Activated naive CD4-positive, alpha-beta T cell treated with anti-CD3 and anti-CD28 coated beads for 36 hours (primary cell): Measurements from ENCODE around the gene SLC22A12. TPM values are rescaled to one million over a fixed set of nuclear protein-coding genes. Genes with fewer than 3 reads are reported as not detected.

Experiments
- CTCF ChIA-PET: fragments of 350-600 bp; sonication (Branson Sonifier 250); formaldehyde crosslinking; loops from one replicate; lab custom pipeline; 2021; ENCODE audit warnings: antibody characterized with exemption; lab: Charles Lee
- DNase-seq: peaks from one replicate; pipeline ENCODE4 v3.0.0-alpha.2; 2020
- H3K27ac Mint-ChIP-seq: one replicate; pipeline ENCODE4 v1.8.0; 2021; ENCODE audit warnings: mild to moderate bottlenecking, mixed read lengths
- H3K27me3 Mint-ChIP-seq: one replicate; pipeline ENCODE4 v1.8.0; 2021; ENCODE audit warnings: low read depth, mixed read lengths
- H3K36me3 Mint-ChIP-seq: one replicate; pipeline ENCODE4 v1.8.0; 2021; ENCODE audit warnings: low read depth, mixed read lengths
- H3K4me1 Mint-ChIP-seq: one replicate; pipeline ENCODE4 v1.8.0; 2021; ENCODE audit warnings: low read depth, mixed read lengths
- H3K4me3 Mint-ChIP-seq: one replicate; pipeline ENCODE4 v1.8.0; 2021; ENCODE audit warnings: mild to moderate bottlenecking, moderate library complexity, mixed read lengths
- H3K9me3 Mint-ChIP-seq: one replicate; pipeline ENCODE4 v1.8.0; 2021; ENCODE audit warnings: mixed read lengths
- intact Hi-C: fragments of 100-400 bp; cut with micrococcal nuclease; formaldehyde crosslinking; loops from one replicate; pipeline ENCODE4 v1.15.1; 2023
- total RNA-seq, 2 experiments: library from RNA; stranded (reverse); gene quantifications; one replicate each; pipeline ENCODE4 v1.2.3, GENCODE V29; 2021

The SLC22A12 gene
- not detected for total RNA-seq

DNA sequence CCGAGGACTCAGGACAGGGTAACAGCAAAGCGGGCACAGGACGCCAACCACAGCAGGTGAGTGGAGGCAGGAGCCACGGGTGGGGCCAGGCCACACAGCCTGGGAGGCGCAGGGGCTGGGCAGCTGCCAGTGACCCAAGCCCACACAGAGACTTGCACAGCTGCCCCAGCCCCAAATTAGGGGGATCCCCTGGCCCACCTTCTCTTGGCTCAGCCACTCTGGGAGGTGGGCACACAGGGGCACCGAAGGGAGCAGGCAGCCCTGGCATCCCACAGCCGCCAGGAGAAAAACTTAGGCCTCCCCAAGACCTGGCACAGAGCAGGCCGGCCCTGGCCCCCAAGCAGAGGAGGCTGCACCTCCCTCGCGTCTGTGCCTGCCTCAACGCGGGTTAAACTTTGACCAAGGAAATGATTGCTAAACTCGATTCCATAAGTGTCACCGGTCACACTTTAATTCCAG lies at the start of gene SLC22A12:
TSS of gene SLC22A12 (plus strand) at position 458 of the 459 bp plus-strand sequence. CDS start 337 bp downstream, outside the sequence.
- CTCF ChIA-PET: no interaction called here
- H3K36me3 Mint-ChIP-seq: no peaks in the 10 kb centered on the region
- intact Hi-C loops: no loop called here
- peaks cover 18% of the 10 kb centered on the region for H3K9me3 Mint-ChIP-seq
- H3K27me3 Mint-ChIP-seq: no peaks in the 10 kb centered on the region
- H3K4me1 Mint-ChIP-seq: no peaks in the 10 kb centered on the region
- no peak within 1 kb of the TSS for H3K27ac Mint-ChIP-seq
- H3K4me3 Mint-ChIP-seq: no peak within 1 kb of the TSS
- DNase-seq: no peak

DNA sequence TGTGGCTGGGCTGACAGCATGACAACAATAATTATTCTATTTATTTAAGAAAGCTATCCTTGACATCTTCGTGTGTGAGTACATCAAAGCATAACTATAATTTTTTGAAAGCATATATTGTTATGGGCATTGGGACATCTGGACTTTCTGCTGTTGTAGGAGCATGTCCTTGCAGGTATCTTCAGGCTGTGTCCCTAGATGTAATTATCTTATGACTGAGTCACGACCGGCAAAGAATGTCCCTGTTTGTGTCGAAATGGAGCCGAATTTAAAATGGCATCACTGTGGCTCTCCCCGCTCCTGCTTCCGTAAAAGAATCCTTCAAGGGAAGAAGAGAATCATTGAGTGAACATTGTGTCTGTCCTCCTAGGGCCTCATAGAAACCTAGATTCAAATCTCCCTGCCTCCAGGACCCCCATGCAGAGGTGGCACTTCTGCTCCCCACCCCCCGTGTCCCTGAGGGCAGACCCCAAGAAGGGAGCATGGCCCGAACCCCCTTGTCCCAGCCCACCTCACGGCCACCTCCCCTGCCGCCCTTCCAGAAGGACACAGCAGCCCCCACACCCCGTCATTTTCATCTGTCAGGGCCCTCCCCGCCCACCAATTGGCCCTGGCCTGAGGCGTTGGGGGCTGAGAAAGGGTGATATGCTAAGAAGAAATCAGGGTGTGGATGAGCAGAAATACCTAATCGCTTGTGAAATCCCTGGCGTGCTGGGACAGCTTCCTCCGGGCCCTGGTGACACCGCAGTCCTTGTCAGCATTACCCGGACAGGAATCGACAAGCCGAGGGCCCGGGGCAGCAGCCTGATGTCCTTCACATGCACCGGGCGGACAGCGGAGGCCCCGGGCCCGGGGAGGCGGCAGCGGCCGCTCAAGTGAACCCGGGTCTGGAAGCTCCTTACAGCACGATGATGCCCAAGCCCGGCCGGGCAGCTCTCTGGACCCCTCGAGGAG lies 48.6 kb upstream of the SLC22A12 start:
- Mint-ChIP-seq H3K27me3 (peaks cover 8% of the 10 kb centered on the region), H3K36me3 (no peaks in the 10 kb centered on the region), H3K4me3 (no peak overlapping the region), H3K4me1 (no peaks in the 10 kb centered on the region), H3K27ac (no peak overlapping the region), H3K9me3 (no peaks in the 10 kb centered on the region)
- intact Hi-C loops: no loop called here
- CTCF ChIA-PET: no interaction called here
- DNase-seq: no peak

DNA sequence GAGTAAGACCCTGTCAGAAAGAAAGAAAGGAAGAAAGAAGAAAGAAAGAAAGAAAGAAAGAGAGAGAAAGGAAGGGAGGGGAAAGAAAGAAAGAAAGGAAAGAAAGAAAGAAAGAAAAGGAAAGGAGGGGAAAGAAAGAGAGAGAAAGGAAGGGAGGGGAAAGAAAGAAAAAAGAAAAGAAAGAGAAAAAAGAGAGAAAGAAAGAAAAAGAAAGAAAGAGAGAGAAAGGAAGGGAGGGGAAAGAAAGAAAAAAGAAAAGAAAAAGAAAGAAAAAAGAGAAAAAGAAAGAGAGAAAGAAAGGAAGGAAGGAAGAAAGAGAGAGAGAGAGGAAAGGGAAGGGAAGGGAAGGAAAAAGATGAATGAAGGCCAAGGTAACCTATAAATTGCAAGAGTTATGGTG lies 47.2 kb upstream of the SLC22A12 start:
- Mint-ChIP-seq H3K9me3 (no peaks in the 10 kb centered on the region), H3K4me3 (no peak overlapping the region), H3K4me1 (no peaks in the 10 kb centered on the region), H3K36me3 (no peaks in the 10 kb centered on the region), H3K27ac (no peak overlapping the region), H3K27me3 (peaks cover 5% of the 10 kb centered on the region)
- DNase-seq: no peak
- intact Hi-C loops: no loop called here
- CTCF ChIA-PET: no interaction called here

DNA sequence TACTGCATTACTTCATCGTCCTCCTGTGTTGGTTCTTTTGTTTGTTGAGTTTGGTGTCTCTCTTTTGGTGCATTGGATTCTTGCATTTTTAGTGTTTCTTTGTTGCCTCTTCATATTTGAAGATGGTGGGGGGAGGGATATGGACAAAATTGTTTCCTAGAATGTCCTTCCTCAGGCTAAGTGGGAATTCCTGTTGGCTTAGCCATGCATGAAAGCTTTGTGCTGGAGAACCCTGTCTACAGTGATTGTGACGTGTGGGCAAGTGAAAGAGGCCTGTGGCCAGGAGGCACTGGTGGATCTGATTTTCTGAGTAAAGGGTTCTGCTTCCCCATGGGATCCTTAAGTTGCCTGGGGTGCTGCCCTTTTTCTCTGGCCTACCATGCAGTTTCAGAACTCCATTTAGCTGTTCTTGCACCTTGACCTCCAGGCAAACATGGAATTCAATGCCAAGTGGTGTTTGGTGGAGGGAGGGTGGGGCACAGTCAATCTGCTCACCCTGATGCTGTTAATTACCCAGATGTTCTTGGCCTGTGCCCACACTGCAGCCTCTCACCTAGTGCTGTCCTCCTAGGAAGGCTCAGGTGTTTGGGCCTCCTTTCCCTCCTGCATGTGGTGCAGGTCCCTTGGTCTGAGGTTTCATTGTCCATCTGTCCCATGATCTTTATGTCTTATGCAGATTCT lies 46.3 kb upstream of the SLC22A12 start:
- no peak overlapping the region for H3K27ac Mint-ChIP-seq
- no peaks in the 10 kb centered on the region for H3K9me3 Mint-ChIP-seq
- CTCF ChIA-PET: interaction anchor here (1.4 kb wide), 1 partner anchor 96 kb away, joined by 4 read pairs; no protein-coding TSS in a partner anchor
- H3K4me1 Mint-ChIP-seq: no peaks in the 10 kb centered on the region
- no peaks in the 10 kb centered on the region for H3K36me3 Mint-ChIP-seq
- no peak overlapping the region for H3K4me3 Mint-ChIP-seq
- intact Hi-C loops: no loop called here
- peaks cover 2% of the 10 kb centered on the region for H3K27me3 Mint-ChIP-seq
- no peak for DNase-seq

DNA sequence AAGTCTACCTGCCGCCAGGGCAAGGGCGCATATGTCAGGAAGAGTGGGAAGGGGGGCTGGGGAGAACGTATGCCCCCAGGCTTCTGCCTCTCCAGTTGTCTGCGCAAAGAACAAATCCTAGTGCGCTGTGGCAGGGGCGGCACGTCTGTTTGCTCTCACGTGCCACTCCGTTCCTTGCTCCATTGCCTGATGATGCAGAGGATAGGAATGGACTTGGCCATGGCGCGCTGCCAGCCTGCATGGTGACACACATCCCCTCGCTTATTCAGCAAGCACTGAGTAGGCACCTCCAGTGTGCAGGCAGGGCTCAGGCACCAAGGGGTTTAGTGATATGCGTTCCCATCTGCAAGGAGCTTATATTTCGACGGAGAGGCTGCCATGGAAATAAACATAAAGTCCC lies 45.4 kb upstream of the SLC22A12 start:
- H3K9me3 Mint-ChIP-seq: no peaks in the 10 kb centered on the region
- peaks cover under 1% of the 10 kb centered on the region for H3K27me3 Mint-ChIP-seq
- no peaks in the 10 kb centered on the region for H3K4me1 Mint-ChIP-seq
- intact Hi-C loops: no loop called here
- DNase-seq: no peak
- H3K27ac Mint-ChIP-seq: no peak overlapping the region
- H3K36me3 Mint-ChIP-seq: no peaks in the 10 kb centered on the region
- H3K4me3 Mint-ChIP-seq: no peak overlapping the region
- CTCF ChIA-PET: interaction anchor here (1.4 kb wide), 1 partner anchor 97 kb away, joined by 4 read pairs; no protein-coding TSS in a partner anchor

DNA sequence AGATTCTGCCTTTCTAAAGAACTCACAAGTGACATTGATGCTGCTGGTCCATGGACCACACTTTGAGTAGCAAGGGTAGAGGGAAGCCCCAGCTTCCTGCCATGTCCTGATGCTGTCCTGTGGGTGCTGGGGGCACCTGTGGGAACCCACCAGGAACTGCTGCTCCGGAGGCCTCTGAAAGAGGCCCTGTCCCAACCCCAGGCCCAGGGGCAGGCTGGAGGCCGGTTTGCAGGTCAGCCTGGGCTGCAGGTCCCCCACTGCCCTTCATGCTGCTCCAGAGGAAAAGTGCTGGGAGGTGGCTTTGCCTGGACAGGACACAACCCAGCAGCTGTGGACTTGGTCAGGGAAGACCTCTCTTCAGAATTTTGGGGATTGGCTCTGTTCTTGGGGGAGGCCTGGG lies 44.8 kb upstream of the SLC22A12 start:
- Mint-ChIP-seq H3K36me3 (no peaks in the 10 kb centered on the region), H3K9me3 (no peaks in the 10 kb centered on the region), H3K4me3 (no peak overlapping the region), H3K27me3 (no peaks in the 10 kb centered on the region), H3K27ac (no peak overlapping the region), H3K4me1 (no peaks in the 10 kb centered on the region)
- intact Hi-C loops: no loop called here
- DNase-seq: no peak
- CTCF ChIA-PET: interaction anchor here (1.4 kb wide), 1 partner anchor 97 kb away, joined by 4 read pairs; no protein-coding TSS in a partner anchor

DNA sequence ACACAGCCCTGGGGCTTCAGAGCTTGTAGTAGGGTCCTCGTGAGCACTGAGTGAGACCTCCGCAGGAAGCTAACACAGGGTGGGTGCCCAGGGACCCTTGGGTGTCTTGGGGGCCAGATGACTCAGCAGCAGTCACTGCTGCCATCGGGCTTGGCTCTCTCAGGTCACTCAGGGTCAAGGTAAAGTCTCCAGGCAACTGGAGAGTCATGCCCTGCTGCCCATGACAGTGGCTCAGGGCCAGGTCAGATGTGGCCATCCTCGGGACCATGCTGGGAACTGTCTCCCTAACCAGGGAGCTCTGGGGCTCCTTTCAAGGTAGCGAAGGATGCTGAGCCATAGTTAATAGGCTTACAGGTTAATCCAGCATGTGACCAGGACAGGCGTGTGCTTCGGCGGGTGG lies 44.4 kb upstream of the SLC22A12 start:
- intact Hi-C loops: no loop called here
- Mint-ChIP-seq H3K36me3 (no peaks in the 10 kb centered on the region), H3K4me1 (no peaks in the 10 kb centered on the region), H3K27ac (no peak overlapping the region), H3K9me3 (no peaks in the 10 kb centered on the region), H3K4me3 (no peak overlapping the region), H3K27me3 (no peaks in the 10 kb centered on the region)
- no peak for DNase-seq
- CTCF ChIA-PET: no interaction called here

DNA sequence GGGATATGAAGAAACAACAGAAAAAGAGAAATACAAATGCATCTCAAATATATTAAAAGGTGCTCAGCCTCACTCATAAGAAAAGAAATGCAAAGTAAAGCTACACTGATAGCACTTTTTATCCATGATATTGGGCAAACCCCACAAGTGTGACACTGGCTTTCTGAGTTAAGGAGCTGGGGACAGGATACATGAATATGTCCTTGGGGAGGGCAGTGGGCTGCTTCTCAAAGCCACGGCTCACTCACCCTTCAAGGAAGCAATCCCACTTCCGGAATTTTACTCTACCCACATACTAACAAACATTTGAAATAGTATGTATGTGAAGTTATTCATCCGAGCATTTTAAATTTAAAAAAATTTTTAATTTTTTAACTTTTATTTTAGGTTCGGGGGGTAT lies 41.1 kb upstream of the SLC22A12 start:
- no peak for DNase-seq
- H3K9me3 Mint-ChIP-seq: no peaks in the 10 kb centered on the region
- no peaks in the 10 kb centered on the region for H3K36me3 Mint-ChIP-seq
- CTCF ChIA-PET: interaction anchor here (1.7 kb wide), 1 partner anchor 101 kb away, joined by 6 read pairs; no protein-coding TSS in a partner anchor
- H3K27ac Mint-ChIP-seq: no peak overlapping the region
- H3K4me1 Mint-ChIP-seq: no peaks in the 10 kb centered on the region
- H3K27me3 Mint-ChIP-seq: no peaks in the 10 kb centered on the region
- H3K4me3 Mint-ChIP-seq: no peak overlapping the region
- intact Hi-C loops: no loop called here

DNA sequence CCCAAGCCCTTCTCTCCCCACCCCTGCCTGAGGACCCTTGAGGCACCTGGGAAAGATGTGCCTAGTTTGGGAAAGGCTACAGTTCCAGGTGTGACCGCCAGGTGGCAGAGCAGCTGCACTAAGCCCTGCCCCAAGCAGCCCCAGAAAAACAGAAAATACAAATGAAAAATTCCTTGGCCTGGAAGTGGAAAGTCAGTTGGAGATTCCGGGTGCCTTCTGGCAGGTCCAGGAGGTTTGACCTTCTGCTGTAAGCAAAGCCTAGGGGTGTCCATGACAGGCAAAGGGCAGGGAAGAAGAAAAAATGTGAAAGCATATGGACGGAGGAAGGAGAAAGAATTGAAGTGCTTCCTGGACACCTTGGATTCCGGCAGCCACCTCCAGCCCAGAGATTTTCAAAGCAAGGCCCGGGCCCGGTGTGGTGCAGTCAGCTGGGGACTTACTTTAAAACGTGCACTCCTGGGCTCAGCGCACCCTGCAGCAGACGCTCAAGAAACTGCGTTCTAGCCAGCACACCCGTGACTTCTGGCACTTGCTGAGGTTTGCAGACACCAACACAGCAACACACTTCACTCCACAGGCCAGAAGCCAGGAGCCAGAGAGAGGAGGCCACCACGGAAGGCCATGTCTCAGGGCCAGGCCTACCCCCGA lies 37.3 kb upstream of the SLC22A12 start:
- no peaks in the 10 kb centered on the region for H3K36me3 Mint-ChIP-seq
- CTCF ChIA-PET: interaction anchor here (0.6 to 1.0 kb wide), 4 partner anchors 22 to 104 kb away, joined by 3 to 7 read pairs (median 4); no protein-coding TSS in a partner anchor
- no peaks in the 10 kb centered on the region for H3K27me3 Mint-ChIP-seq
- H3K4me3 Mint-ChIP-seq: no peak overlapping the region
- H3K4me1 Mint-ChIP-seq: no peaks in the 10 kb centered on the region
- H3K27ac Mint-ChIP-seq: no peak overlapping the region
- no peaks in the 10 kb centered on the region for H3K9me3 Mint-ChIP-seq
- intact Hi-C loops: loop anchor here (1.0 kb wide), 2 partner anchors 96 to 100 kb away; no protein-coding TSS in a partner anchor
- DNase-seq: peak; percentile 64

DNA sequence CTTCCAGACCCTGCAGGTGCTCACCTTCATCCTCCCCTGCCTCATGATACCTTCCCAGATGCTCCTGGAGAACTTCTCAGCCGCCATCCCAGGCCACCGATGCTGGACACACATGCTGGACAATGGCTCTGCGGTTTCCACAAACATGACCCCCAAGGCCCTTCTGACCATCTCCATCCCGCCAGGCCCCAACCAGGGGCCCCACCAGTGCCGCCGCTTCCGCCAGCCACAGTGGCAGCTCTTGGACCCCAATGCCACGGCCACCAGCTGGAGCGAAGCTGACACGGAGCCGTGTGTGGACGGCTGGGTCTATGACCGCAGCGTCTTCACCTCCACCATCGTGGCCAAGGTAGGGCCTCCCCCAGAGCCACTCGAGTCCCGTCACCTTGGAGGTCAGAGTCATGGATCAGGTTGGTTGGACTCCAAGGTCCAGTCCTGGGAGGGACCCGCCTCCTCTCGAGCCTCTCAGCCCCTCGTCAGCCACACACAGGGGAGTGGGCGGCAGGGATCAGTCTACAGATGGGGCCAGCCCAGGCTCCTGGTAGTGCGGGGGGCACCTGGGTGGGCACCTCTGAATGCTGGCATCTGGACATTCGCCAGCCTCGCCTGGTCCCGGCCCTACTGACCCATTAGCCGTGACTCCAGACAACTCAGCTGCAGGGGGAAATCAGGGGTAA lies 34.8 kb upstream of the SLC22A12 start:
- H3K36me3 Mint-ChIP-seq: no peaks in the 10 kb centered on the region
- H3K9me3 Mint-ChIP-seq: no peaks in the 10 kb centered on the region
- H3K27ac Mint-ChIP-seq: no peak overlapping the region
- CTCF ChIA-PET: no interaction called here
- intact Hi-C loops: no loop called here
- no peak overlapping the region for H3K4me3 Mint-ChIP-seq
- H3K4me1 Mint-ChIP-seq: no peaks in the 10 kb centered on the region
- no peak for DNase-seq
- H3K27me3 Mint-ChIP-seq: no peaks in the 10 kb centered on the region

DNA sequence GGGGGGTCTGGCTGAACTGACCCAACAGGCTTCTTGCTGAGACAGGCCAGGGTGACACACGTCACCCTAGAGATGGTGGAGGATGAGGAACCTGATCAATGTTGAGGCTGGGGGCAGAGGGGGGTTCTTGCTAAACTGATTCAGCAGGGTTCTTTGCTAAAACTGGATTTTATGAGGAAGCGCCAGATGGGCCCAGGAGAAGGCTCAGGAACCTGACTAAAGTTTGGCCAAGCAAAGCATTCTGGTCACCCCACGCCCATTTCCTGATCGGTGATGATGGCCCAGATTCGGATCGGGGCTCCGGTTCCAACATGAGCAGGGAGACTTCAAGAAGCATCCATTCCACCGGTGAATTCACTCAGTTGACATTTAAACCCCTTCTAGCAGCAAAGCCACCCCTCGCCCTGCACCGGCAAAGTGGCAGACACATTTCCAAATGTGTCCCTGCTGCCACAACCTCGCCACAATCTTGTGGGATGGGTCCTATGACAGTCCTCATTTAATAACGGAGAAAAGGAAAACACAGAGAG lies 34.2 kb upstream of the SLC22A12 start:
- Mint-ChIP-seq H3K4me3 (no peak overlapping the region), H3K36me3 (no peaks in the 10 kb centered on the region), H3K9me3 (no peaks in the 10 kb centered on the region), H3K27ac (no peak overlapping the region), H3K27me3 (no peaks in the 10 kb centered on the region), H3K4me1 (no peaks in the 10 kb centered on the region)
- CTCF ChIA-PET: interaction anchor here (0.6 kb wide), 1 partner anchor 600 kb away, joined by 4 read pairs; no protein-coding TSS in a partner anchor
- DNase-seq: no peak
- intact Hi-C loops: no loop called here
